ENCODE data around the gene FAM83F. TPM values are rescaled to one million over a fixed set of nuclear protein-coding genes. Genes with fewer than 3 reads are reported as not detected.
"Not testable (repeated sequence)": the region's sequence is repeated elsewhere in the genome, so short reads cannot be mapped to it uniquely, and the experiment has no call there.

FAM83F gene
- total RNA-seq, 6 experiments from 2014 or later, result not detected

DNA sequence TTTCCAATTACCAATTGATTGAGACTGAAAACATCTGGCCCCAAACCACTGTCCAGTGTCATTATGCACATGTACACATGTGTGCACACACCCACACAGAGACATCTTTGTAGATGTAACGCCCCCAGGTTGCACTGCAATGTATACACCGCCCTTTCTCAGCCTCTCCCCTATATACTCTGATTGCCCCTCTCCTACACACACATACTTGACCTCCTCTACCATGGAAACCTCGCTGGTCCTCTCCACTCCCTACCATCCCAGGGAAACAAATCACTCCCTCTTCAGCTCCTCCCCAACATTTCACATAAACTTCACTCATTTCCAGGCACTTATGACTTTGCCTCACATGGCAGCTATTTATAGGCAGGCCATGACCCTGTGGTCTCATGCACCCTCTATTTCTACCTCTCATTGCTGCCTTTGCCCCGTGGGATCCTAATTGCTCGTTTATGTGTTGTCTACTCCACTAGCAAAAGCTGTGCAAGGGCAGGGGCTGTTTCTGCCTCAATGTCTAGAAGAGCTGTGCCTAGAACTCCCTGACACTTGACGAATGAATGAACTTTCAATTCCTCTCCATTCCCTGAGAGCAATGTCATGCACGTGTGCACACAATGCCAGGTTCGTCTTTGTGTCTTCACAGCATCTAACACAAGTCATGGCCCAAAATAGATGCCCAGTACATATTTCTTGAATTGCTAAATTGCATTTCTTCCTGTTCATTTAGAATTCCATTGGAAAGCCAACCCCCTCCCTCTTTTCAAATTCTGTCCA lies 44.6 kb upstream of the FAM83F start:
- H3K4me3 Mint-ChIP-seq, result no peak overlapping the region
- H3K27me3 Mint-ChIP-seq (ENCODE audit: insufficient read depth), result peaks cover 40% of the 10 kb centered on the region
- H3K4me1 Mint-ChIP-seq (ENCODE audit: low read depth), result peaks cover 7% of the 10 kb centered on the region; the same call in 1 of the 2 replicates
- TF ChIP-seq, protein P1, sequence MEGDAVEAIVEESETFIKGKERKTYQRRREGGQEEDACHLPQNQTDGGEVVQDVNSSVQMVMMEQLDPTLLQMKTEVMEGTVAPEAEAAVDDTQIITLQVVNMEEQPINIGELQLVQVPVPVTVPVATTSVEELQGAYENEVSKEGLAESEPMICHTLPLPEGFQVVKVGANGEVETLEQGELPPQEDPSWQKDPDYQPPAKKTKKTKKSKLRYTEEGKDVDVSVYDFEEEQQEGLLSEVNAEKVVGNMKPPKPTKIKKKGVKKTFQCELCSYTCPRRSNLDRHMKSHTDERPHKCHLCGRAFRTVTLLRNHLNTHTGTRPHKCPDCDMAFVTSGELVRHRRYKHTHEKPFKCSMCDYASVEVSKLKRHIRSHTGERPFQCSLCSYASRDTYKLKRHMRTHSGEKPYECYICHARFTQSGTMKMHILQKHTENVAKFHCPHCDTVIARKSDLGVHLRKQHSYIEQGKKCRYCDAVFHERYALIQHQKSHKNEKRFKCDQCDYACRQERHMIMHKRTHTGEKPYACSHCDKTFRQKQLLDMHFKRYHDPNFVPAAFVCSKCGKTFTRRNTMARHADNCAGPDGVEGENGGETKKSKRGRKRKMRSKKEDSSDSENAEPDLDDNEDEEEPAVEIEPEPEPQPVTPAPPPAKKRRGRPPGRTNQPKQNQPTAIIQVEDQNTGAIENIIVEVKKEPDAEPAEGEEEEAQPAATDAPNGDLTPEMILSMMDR (IDR thresholded peaks at IDR 0.05), result no peak
- H3K36me3 Mint-ChIP-seq (ENCODE audit: low read depth), result no peaks in the 10 kb centered on the region
- H3K9me3 Mint-ChIP-seq, result no peaks in the 10 kb centered on the region
- DNase-seq, result no peak
- no peak overlapping the region for H3K27ac Mint-ChIP-seq

DNA sequence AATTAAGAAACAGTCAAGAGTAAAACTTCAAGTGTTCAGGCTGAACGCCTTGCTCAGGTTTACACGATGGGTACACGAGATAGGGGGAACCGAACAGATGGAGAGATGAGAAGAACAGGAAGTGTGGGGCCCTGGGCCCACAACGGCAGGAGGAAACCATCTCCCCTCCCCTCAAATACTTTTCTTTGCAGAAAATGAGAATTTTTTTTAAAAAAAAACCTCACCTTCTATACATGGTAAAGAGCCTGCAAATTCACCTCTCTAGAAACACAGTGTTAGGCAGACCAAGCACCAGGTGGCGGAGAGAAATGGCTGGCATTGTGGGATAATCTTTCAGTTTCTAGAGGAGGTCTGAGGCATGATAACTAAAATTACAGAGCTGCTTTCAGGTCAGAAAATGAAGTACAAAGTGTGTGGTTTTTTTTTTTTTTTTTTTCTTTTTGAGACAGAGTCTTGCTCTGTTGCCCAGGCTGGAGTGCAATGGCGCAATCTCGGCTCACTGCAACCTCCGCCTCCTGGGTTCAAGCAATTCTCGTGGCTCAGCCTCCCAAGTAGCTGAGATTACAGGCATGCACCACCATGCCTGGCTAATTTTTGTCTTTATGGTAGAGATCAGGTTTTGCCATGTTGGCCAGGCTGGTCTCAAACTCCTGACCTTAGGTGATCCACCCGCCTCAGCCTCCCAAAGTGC lies 43.0 kb upstream of the FAM83F start:
- H3K27ac Mint-ChIP-seq; H3K4me1 Mint-ChIP-seq (ENCODE audit: low read depth); H3K9me3 Mint-ChIP-seq; H3K36me3 Mint-ChIP-seq (ENCODE audit: low read depth); H3K4me3 Mint-ChIP-seq; DNase-seq: not testable (repeated sequence)
- H3K27me3 Mint-ChIP-seq (ENCODE audit: insufficient read depth), result peaks cover 38% of the 10 kb centered on the region

DNA sequence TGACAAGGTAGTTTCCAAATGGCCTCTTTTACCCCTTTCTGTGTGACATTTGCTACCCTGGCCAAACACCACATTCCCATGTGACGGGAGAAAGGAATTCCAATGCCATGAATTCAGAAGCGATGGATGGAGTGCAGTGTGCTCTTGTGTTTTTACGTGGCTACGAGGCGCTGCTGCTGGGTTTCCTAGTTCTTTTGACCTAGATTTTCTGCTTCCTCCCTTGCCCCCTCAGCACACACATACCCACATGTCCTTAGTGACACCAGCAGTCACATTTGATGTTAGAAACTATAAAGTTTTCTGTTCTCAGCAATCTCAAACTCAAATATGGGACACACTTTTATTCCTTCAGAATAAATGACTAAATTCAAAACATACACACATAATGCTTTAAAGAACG lies 42.4 kb upstream of the FAM83F start:
- Mint-ChIP-seq H3K4me1 (ENCODE audit: low read depth) (peaks cover 7% of the 10 kb centered on the region; the same call in 1 of the 2 replicates), H3K36me3 (ENCODE audit: low read depth) (no peaks in the 10 kb centered on the region), H3K4me3 (no peak overlapping the region), H3K27me3 (ENCODE audit: insufficient read depth) (peaks cover 37% of the 10 kb centered on the region), H3K9me3 (no peaks in the 10 kb centered on the region), H3K27ac (no peak overlapping the region)
- DNase-seq, result no peak
- TF ChIP-seq, protein P1 (IDR thresholded peaks at IDR 0.05), result no peak

DNA sequence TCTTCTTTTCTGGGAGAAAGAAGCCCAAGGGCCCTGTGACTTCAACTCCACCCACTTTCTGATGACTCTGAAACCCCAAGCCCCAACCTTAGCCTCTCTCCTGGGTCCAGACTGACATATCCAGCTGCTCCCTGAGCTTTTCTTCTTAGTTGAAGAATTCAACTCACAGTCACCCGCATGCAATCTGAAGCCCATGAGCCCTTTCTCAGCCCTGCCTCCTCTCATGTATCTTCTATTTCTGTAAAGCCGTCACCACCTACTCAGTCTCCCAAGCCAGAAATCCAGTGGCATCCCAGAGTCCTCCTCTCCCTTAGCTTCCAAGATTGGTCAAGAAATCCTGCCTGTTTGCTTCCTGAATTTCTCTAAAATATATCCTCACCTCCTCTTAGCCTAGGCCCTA lies 41.7 kb upstream of the FAM83F start:
- no peaks in the 10 kb centered on the region for H3K36me3 Mint-ChIP-seq (ENCODE audit: low read depth)
- no peak overlapping the region for H3K4me3 Mint-ChIP-seq
- TF ChIP-seq, protein P1 (IDR thresholded peaks at IDR 0.05), result no peak
- no peak overlapping the region for H3K27ac Mint-ChIP-seq
- no peak for DNase-seq
- peaks cover 39% of the 10 kb centered on the region for H3K27me3 Mint-ChIP-seq (ENCODE audit: insufficient read depth)
- H3K9me3 Mint-ChIP-seq, result no peaks in the 10 kb centered on the region
- H3K4me1 Mint-ChIP-seq (ENCODE audit: low read depth), result peaks cover 7% of the 10 kb centered on the region; the same call in 1 of the 2 replicates

DNA sequence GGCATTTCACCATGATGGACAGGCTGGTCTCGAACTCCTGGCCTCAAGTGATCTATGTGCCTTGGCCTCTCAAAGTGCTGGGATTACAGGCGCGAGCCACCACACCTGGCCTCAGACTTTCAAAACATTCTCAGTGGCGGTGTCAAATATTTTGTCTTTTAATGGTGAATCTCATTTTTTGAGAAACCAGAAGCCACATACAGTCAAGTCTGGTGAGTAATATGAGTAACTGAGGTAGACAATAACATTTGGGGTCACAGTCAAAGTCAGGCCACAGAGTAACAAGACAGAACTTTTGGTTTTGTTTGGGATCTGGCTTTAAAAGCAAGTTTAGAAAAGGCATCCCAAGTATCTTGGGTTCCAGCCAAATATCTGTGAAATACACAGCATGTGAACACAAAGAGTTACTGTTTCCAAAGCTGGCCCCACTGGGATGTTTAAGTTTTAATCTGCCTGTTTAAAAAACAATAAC lies 40.1 kb upstream of the FAM83F start:
- Mint-ChIP-seq H3K27me3 (ENCODE audit: insufficient read depth) (peaks cover 31% of the 10 kb centered on the region), H3K27ac (no peak overlapping the region), H3K36me3 (ENCODE audit: low read depth) (no peaks in the 10 kb centered on the region), H3K4me1 (ENCODE audit: low read depth) (peaks cover 5% of the 10 kb centered on the region), H3K4me3 (no peak overlapping the region), H3K9me3 (no peaks in the 10 kb centered on the region)
- DNase-seq, result peak; percentile 54
- TF ChIP-seq, protein P1 (IDR thresholded peaks at IDR 0.05), result no peak

DNA sequence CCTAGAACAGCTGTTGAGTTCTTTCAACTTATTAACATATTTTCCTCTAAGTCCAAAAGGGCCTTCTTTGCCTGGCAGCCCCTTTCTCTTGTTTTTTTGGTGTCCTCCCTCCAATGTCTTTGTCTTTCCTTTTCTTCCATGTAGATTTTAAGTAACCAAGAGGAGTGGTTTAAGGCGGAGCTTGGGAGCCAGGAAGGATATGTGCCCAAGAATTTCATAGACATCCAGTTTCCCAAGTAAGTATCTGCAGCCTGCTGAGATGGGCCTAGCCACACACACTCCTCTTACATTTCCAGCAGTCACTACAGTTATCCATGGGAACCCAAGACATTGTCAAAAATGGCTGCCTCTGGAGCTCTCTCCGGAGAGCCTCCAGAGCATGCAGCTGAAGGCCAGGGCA lies 39.1 kb upstream of the FAM83F start:
- H3K9me3 Mint-ChIP-seq, result no peaks in the 10 kb centered on the region
- no peak for DNase-seq
- peaks cover 15% of the 10 kb centered on the region for H3K4me1 Mint-ChIP-seq (ENCODE audit: low read depth)
- H3K27ac Mint-ChIP-seq, result no peak overlapping the region
- H3K4me3 Mint-ChIP-seq, result no peak overlapping the region
- H3K36me3 Mint-ChIP-seq (ENCODE audit: low read depth), result no peaks in the 10 kb centered on the region
- TF ChIP-seq, protein P1 (IDR thresholded peaks at IDR 0.05), result no peak
- H3K27me3 Mint-ChIP-seq (ENCODE audit: insufficient read depth), result peaks cover 23% of the 10 kb centered on the region

Measured in HFFc6 (cell line).